HepG2 (cell line): ENCODE results near the gene C16orf87. TPM values are rescaled to one million over a fixed set of nuclear protein-coding genes. Genes with fewer than 3 reads are reported as not detected.

ENCODE experiments used
- BORCS8-MEF2B ChIP-seq: sonication (generic); formaldehyde crosslinking; IDR thresholded peaks from 2 replicates; pipeline ENCODE4 v1.8.0; 2022; ENCODE audit warnings: mild to moderate bottlenecking, missing genetic modification reagents
- DNMT3B ChIP-seq: conservative IDR thresholded peaks from 2 replicates; pipeline ENCODE4 v1.6.1; 2016; ENCODE audit warnings: missing biosample characterization, control low read depth
- FOXJ3 ChIP-seq: sonication (generic); formaldehyde crosslinking; IDR thresholded peaks from 2 replicates; pipeline ENCODE4 v1.4.0; 2020; ENCODE audit warnings: missing genetic modification reagents, mild to moderate bottlenecking, borderline replicate concordance
- GLI4 ChIP-seq: sonication (generic); formaldehyde crosslinking; IDR thresholded peaks from 2 replicates; pipeline ENCODE4 v1.5.1; 2020; ENCODE audit warnings: missing genetic modification reagents, mild to moderate bottlenecking, moderate library complexity, borderline replicate concordance
- GTF2F1 ChIP-seq: fragments of 150-350 bp; IDR thresholded peaks from 2 replicates; pipeline ENCODE4 v1.6.1; 2014; ENCODE audit warnings: low read length
- KLF12 ChIP-seq: sonication (generic); formaldehyde crosslinking; IDR thresholded peaks from 2 replicates; pipeline ENCODE4 v1.4.0; 2020; ENCODE audit warnings: missing genetic modification reagents, borderline replicate concordance
- NFIB ChIP-seq: sonication (generic); formaldehyde crosslinking; IDR thresholded peaks from 2 replicates; pipeline ENCODE4 v1.9.0; 2021; ENCODE audit warnings: missing genetic modification reagents, mild to moderate bottlenecking, borderline replicate concordance
- NFKB2 ChIP-seq: sonication (generic); formaldehyde crosslinking; IDR thresholded peaks from 2 replicates; pipeline ENCODE4 v1.4.0; 2020; ENCODE audit warnings: missing genetic modification reagents, borderline replicate concordance
- PCBP2 ChIP-seq: fragments of 200-400 bp; formaldehyde crosslinking; optimal IDR thresholded peaks from 2 replicates; pipeline ENCODE3; 2018; ENCODE audit warnings: low read length, low read depth; ENCODE audit not compliant: poor library complexity, severe bottlenecking
- SIX1 ChIP-seq: sonication (generic); formaldehyde crosslinking; IDR thresholded peaks from 2 replicates; pipeline ENCODE4 v1.4.0; 2020; ENCODE audit warnings: missing genetic modification reagents, borderline replicate concordance
- U2AF2 ChIP-seq: fragments of 200-400 bp; formaldehyde crosslinking; IDR thresholded peaks from 2 replicates; pipeline ENCODE4 v1.6.1; 2017; ENCODE audit warnings: low read depth, mild to moderate bottlenecking, low read length
- WIZ ChIP-seq: sonication (generic); formaldehyde crosslinking; IDR thresholded peaks from 2 replicates; pipeline ENCODE4 v1.5.1; 2020; ENCODE audit warnings: mild to moderate bottlenecking, missing genetic modification reagents
- ZSCAN25 ChIP-seq: sonication (generic); formaldehyde crosslinking; IDR thresholded peaks from 2 replicates; pipeline ENCODE4 v1.8.0; 2022; ENCODE audit warnings: mild to moderate bottlenecking, missing genetic modification reagents
- polyA plus RNA-seq, 8 experiments: library from polyadenylated mRNA; depleted of rRNA in 3 of 8; stranded (reverse) in 7 of 8; unstranded in 1 of 8; fragments of >200 nt; fragmentation: Illumina TruSeq in 4 of 8; extraction: Trizol in 4 of 8; gene quantifications; 2 replicates each; pipeline versions ENCODE4 v1.2.1 to v1.2.3, GENCODE V29; 2011 to 2016; ENCODE audit warnings: low read depth in 4 of 8, missing spikeins in 1 of 8, mixed read lengths in 1 of 8; ENCODE audit not compliant: insufficient read depth in 1 of 8
- total RNA-seq, 5 experiments: library from RNA; depleted of rRNA; stranded (reverse); fragments of >200 nt; fragmentation: Illumina TruSeq; extraction: Trizol; gene quantifications; 2 replicates each; pipeline ENCODE4 v1.2.3, GENCODE V29; 2016; ENCODE audit warnings: low read depth in 1 of 5
- TF ChIP-seq, protein P1 (sequence below): IDR thresholded peaks from 2 replicates; pipeline ENCODE4 v1.6.1; 2018; ENCODE audit warnings: missing genetic modification reagents, mild to moderate bottlenecking, missing compliant biosample characterization
- TF ChIP-seq, protein P2 (sequence below): sonication (generic); formaldehyde crosslinking; IDR thresholded peaks from 2 replicates; pipeline ENCODE4 v1.5.1; 2020; ENCODE audit warnings: missing genetic modification reagents, mild to moderate bottlenecking, borderline replicate concordance
- TF ChIP-seq, protein P3 (sequence below): sonication (generic); formaldehyde crosslinking; IDR thresholded peaks from 2 replicates; pipeline ENCODE4 v1.8.1; 2023; ENCODE audit warnings: missing genetic modification reagents, inconsistent platforms, borderline replicate concordance
- TF ChIP-seq, protein P4 (sequence below): sonication (generic); formaldehyde crosslinking; IDR thresholded peaks from 2 replicates; pipeline ENCODE4 v1.4.0; 2020; ENCODE audit warnings: missing genetic modification reagents

The C16orf87 gene
- total and polyA plus RNA-seq, 2 of the 13 experiments (the other 11 are each of a cell fraction or from before 2014, with no cell fraction given): 8.6 to 19.5 TPM

DNA sequence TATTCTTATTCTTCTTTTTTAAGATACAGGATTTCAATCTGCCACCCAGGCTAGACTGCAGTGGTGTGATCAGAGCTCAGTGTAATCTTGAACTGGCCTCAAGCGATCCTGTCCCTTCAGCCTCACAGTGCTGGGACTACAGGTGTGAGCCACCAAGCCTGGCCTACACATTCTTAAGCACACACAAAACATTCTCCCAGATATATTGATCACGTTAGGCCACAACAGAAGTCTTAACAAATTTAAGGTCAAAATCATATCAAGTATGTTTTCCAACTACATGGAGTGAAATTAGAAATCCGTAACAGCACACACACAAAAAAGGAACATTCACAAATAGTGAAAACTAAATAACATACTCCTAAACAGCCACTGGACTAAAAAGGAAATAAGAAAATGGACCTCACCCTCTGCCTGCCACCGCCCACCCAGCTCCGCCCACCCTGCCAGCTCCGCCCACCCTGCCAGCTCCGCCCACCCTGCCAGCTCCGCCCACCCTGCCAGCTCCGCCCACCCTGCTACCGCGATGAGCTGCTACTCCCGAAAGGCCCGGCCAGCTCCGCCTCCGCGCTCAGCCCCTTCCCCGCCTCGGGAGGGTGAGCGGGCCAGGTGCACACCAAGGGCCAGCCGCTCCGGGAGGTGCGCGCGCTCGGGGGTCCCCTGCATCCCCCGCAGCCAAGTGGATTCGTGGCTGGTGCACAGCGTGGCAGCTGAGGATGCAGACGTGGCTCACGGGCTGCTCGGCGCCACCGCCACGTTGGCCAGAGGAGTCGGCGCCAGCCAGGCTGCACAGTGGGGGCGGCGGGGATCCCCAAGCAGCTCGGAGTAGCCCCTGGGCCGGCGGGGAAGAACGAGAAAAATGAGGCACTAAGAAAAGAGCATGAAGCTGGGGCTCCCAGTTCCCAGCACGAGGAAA is 41.2 kb downstream of the C16orf87 start (continued):
- no peak for TF ChIP-seq NFIB (CRISPR knock-in tag)
- TF ChIP-seq, protein P1, sequence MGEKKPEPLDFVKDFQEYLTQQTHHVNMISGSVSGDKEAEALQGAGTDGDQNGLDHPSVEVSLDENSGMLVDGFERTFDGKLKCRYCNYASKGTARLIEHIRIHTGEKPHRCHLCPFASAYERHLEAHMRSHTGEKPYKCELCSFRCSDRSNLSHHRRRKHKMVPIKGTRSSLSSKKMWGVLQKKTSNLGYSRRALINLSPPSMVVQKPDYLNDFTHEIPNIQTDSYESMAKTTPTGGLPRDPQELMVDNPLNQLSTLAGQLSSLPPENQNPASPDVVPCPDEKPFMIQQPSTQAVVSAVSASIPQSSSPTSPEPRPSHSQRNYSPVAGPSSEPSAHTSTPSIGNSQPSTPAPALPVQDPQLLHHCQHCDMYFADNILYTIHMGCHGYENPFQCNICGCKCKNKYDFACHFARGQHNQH (CRISPR knock-in tag): peak; percentile 81; the same call in 1 of the 2 replicates
- TF ChIP-seq, protein P2, sequence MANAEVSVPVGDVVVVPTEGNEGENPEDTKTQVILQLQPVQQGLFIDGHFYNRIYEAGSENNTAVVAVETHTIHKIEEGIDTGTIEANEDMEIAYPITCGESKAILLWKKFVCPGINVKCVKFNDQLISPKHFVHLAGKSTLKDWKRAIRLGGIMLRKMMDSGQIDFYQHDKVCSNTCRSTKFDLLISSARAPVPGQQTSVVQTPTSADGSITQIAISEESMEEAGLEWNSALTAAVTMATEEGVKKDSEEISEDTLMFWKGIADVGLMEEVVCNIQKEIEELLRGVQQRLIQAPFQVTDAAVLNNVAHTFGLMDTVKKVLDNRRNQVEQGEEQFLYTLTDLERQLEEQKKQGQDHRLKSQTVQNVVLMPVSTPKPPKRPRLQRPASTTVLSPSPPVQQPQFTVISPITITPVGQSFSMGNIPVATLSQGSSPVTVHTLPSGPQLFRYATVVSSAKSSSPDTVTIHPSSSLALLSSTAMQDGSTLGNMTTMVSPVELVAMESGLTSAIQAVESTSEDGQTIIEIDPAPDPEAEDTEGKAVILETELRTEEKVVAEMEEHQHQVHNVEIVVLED: peak; percentile 35; the same call in 1 of the 2 replicates
- TF ChIP-seq, protein P3, sequence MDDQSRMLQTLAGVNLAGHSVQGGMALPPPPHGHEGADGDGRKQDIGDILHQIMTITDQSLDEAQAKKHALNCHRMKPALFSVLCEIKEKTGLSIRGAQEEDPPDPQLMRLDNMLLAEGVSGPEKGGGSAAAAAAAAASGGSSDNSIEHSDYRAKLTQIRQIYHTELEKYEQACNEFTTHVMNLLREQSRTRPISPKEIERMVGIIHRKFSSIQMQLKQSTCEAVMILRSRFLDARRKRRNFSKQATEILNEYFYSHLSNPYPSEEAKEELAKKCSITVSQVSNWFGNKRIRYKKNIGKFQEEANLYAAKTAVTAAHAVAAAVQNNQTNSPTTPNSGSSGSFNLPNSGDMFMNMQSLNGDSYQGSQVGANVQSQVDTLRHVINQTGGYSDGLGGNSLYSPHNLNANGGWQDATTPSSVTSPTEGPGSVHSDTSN: 0 out of 2 replicates have a peak, but pooled peaks have one; percentile 44
- TF ChIP-seq, protein P4, sequence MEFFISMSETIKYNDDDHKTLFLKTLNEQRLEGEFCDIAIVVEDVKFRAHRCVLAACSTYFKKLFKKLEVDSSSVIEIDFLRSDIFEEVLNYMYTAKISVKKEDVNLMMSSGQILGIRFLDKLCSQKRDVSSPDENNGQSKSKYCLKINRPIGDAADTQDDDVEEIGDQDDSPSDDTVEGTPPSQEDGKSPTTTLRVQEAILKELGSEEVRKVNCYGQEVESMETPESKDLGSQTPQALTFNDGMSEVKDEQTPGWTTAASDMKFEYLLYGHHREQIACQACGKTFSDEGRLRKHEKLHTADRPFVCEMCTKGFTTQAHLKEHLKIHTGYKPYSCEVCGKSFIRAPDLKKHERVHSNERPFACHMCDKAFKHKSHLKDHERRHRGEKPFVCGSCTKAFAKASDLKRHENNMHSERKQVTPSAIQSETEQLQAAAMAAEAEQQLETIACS: peak; percentile 65; the same call in 1 of the 2 replicates
- TF ChIP-seq PCBP2: no peak
- TF ChIP-seq NFKB2: peak; percentile 80; the same call in 1 of the 2 replicates
- TF ChIP-seq GTF2F1: no peak
- TF ChIP-seq DNMT3B (CRISPR knock-in tag): no peak
- TF ChIP-seq U2AF2: no peak
- TF ChIP-seq KLF12 (CRISPR knock-in tag): peak; percentile 70; the same call in 1 of the 2 replicates
- TF ChIP-seq ZSCAN25 (CRISPR knock-in tag): peak; percentile 20; the same call in 1 of the 2 replicates
- TF ChIP-seq BORCS8-MEF2B (CRISPR knock-in tag): peak; percentile 96
- TF ChIP-seq FOXJ3 (CRISPR knock-in tag): no peak; the same call in 1 of the 2 replicates
- TF ChIP-seq GLI4 (CRISPR knock-in tag): no peak
- no peak for TF ChIP-seq SIX1 (CRISPR knock-in tag)
- 0 out of 2 replicates have a peak, but pooled peaks have one; percentile 77 for TF ChIP-seq WIZ (CRISPR knock-in tag)
